GM21447 (cell line): ENCODE results near the gene ROBO2.

Experiments
- ATAC-seq: cut with Tn5 transposase; IDR thresholded peaks from one replicate; pipeline ENCODE4 v1.9.1; 2021; ENCODE audit not compliant: unreplicated experiment

The ROBO2 gene

GRCh38 chr3:77324105-77324504 lies 284.2 kb downstream of the ROBO2 start:
- no peak for ATAC-seq

GRCh38 chr3:77325280-77325679 lies 285.4 kb downstream of the ROBO2 start:
- no peak for ATAC-seq

DNA sequence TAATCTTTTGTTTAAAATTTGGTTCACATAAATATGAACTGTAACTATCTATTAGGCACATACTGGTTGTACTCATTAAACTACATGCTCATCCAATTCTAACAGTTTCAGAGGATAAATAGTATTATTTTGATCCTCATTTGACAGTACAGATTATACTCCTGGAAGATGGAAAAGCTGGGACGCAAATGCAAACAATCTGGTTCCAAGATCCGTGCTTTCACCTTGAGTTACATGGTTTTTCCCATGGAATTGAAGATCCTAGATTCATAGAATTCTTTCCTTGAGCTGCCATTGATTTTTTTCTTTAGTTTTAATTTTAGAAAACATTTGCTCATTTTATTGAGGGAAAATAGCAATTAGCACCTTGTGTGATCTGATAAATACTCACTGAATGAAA lies 285.8 kb downstream of the ROBO2 start:
- ATAC-seq = no peak

DNA sequence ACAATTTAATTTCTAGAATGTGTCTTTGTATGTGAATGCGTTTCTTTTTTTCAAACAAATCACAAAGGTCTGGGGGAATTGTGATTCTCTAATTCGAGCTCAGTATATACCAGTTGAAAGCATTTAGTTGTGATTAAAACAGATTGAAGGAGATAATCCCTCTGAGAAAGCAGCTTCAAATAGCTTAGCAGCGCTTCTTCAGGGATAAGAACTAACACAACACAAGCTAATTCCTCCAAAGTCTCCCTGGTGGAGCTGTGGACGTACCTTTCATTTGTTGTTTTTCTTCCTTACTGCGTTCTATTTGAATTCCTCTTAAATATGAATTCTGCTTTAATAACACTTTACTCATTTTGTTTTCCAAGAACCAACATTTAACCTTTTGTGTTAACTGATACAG lies 286.7 kb downstream of the ROBO2 start:
- no peak for ATAC-seq

- no peak for ATAC-seq
Observed at GRCh38 chr3:77328690-77329089, 288.8 kb downstream of the ROBO2 start.

DNA sequence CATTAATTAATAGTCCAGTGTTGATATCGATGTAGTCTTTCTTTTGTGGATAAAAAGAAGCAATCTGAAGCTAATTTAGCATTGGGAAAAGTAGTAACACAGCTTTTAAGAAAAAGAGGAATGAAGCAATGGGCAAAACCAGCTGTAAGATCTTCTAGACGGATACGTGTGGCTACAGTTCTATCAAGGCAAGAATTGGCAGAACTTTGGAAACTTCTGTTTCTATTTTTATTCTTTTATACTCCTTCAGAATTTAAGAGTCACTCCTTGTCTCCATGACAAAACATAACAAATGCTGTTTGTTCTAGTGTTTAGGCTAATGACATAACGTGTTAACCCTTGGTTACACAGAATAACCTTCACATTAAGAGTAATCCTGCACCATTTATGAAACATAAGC lies 289.2 kb downstream of the ROBO2 start:
- ATAC-seq = no peak

DNA sequence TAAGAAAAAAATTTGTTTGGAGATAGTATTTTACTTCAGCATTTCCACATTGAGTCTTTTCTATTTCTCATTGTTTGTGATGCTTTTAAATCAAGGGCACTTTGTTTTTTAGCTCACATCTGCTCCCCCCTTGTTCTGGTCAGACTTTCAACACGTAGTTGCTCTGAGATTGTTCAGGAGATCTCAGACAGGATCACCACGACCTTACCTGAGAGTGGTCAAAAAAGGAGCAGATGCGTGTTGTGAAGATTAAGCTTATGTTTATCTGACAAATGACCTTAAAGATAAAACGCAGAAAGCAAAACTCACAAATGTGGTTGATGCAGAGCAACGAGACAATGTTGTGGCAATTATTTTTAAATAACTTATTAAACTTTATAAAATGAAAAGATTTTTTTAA lies 298.3 kb downstream of the ROBO2 start:
- no peak for ATAC-seq

DNA sequence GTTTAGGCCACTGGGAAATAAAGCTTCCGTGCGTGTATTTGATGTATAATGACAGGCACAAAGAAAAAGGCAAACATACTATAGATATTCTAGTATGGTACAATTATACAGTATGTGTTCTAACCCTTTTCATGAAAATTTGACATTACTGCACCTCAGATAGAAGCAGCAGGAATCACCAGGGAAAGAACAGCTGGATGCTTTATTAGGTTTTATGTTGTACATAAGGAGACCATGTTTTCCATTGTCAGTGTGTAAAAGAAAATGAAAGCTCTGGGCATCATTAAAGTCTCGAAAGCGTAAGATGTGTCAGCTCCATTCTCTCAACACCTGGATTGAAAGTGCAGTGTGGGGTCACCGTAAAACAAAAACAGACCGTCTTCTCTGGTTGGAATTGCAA lies 302.1 kb downstream of the ROBO2 start:
- ATAC-seq = no peak

- no peak for ATAC-seq
Observed at GRCh38 chr3:77342688-77343087, 302.8 kb downstream of the ROBO2 start.

- ATAC-seq = no peak
Observed at GRCh38 chr3:77345009-77345408, 305.1 kb downstream of the ROBO2 start.

- ATAC-seq = no peak
Observed at GRCh38 chr3:77348244-77348855, 308.5 kb downstream of the ROBO2 start.

DNA sequence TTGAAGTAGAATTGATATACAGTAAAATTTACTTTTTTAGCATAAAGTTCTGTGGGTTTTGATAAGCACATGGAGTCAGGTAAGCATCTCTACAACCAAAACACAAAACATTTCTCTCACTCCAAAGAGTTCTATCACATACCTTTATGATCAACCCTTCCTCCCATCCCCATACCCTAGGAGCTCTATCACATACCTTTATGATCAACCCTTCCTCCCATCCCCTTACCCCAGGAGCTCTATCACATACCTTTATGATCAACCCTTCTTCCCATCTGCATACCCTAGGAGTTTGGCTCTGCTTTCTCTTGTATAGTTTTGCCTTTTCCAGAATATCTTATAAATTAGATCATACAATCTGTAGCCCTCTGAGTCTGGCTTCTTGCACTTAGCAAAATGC lies 315.1 kb downstream of the ROBO2 start:
- no peak for ATAC-seq

DNA sequence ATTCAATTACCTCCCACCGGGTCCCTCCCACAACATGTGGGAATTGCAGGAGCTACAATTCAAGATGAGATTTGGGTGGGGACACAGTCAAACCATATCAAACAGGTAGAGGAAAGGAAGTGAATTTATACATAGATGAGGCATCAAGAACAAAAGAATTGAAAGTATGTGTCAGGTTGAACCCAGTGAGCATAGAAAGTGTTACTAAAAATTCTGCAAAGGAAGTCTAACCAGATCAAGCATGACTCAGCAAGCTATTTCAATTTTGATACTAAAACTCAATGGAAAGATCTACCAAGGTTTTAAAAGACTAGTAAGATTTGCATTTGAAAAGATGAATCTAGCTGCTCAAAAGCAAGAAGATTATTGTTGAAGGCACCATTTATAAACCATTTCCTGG lies 323.0 kb downstream of the ROBO2 start:
- no peak for ATAC-seq

DNA sequence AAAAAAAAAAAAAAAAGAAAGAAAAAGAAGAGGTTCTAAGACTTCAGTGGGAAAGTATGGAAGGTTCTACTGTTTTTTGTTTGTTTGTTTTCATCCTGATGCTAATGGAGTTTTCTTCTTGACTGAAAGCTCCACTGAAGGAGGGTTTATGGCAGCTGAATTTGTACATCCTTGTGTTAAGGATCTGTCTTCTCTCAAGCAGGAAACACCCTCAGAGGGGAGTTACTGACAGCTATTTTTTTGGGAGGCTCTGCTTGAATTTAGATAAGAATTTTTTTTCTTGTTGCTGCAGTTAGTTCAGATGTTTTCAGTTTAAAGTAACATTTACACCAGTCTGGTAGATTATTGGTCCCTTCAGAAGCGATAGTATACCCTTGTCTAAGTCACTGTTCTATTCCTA lies 325.3 kb downstream of the ROBO2 start:
- no peak for ATAC-seq

- ATAC-seq = no peak
Observed at GRCh38 chr3:77370413-77370812, 330.5 kb downstream of the ROBO2 start.

- ATAC-seq = no peak
Observed at GRCh38 chr3:77372018-77372417, 332.1 kb downstream of the ROBO2 start.

DNA sequence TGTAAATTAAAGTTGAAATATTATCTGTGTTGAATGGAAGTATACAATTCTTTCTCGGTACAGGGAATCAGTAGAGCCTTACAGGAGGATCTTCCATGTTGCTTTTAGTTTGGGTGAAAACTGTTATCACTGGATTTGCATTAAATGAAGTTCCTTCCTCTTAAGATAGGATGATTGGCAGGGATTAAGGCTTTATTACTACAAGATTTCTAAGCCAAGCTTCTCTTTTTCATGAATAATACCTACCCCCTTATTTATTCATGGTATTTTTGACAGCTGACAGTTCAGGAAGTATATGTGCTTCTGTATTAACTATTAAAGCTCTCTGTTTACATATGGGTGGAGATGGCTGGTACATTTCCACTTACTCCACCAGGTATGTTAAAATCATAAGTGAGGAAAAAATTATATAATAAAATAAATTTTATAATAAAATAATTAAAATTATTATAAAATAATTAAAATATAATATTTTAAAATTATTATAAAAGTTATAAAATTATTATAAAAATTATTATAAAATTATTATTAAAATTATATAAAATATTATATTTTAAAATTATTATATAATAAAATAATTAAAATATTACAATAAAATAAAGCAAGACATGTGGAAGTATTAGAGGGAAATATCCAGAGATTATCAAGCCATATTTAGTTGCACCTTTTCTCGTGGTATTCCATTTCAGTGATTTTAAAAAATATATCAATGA lies 332.9 kb downstream of the ROBO2 start:
- no peak for ATAC-seq

- ATAC-seq = no peak
Observed at GRCh38 chr3:77373619-77374018, 333.7 kb downstream of the ROBO2 start.

GRCh38 chr3:77376511-77376910 lies 336.6 kb downstream of the ROBO2 start:
- ATAC-seq = no peak

DNA sequence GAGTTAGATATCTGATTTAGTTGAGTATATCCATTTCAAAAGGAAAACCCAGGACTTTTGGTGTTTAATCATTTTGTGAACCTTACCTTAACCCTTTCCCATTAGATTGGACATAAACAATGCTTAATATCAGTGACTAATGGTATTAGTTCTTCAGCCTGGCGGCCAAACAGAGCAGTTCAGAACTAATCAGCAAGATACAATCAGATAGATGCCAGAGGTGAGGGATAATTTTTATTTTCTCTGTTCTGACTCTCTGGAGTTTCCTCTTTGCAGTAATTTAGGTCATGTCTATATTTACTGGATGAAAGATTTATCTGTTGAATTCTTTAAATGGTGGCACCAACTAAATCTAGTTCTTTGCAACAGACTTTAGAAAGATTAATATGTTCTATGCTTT lies 337.8 kb downstream of the ROBO2 start:
- no peak for ATAC-seq

DNA sequence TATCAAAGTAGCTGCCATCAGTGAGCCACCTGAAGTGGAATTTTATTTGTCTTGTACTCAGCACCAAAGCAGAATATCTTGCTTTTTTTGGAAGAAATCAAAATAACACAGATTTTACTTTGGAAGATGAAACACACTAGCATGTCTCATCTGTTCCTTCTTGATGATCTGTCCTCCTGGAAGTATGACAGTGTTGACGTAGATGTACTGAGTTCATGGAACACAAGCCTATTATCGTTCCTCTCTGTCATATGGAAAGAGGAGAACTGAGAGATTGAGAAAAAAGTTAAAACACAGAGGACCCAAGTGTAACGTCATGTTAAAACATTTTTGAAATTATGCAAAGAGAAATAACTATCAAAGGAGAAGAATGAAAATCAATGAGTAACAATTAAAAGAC lies 340.2 kb downstream of the ROBO2 start:
- no peak for ATAC-seq

DNA sequence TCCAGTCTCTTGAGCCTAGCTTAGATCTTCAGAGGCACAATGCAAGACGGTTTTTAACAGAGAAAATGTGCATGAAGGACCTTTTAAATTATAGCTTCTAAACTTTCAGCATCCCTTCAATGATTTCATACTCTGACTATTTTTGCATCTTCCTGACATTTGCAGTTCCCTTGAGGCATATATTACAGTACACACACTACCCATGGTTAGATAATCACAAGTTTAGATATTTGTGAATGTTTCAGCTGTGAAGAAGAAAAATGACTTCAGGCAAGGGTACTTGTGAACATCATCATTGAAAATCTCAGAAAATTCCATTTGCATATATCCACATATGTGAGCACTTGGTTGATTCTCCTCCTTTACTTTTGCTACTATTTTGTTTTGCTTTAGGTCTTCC lies 341.5 kb downstream of the ROBO2 start:
- no peak for ATAC-seq

DNA sequence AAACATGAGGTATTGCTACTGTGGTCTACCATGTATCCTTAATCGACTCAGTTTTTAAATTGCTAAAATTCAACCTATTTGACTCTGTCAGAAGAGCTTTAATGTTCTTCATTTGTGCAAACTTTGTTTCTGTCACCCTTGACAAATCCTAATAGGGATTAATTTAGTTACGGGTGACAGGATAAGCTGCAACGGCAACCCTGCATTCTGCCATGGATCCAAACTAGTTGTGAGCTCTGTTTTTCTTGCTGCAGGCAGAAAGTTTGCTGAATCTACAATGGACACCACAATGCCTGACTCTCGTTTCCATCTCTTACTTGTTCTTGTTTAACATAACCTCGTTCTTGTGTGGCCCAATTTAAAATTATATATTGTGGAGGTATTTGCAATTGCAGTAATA lies 352.3 kb downstream of the ROBO2 start:
- no peak for ATAC-seq
